ENCODE data around the gene CEACAM3.

DNA sequence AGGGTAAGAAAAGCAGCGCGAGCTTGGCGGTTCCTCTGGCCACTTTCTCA, 48.4 kb downstream of the CEACAM3 start, which contains the start of gene DMRTC2:
- no peak for TF ChIP-seq EZH2 (IDR thresholded peaks at IDR 0.05; ENCODE audit: low read depth)
- TF ChIP-seq, protein P1, sequence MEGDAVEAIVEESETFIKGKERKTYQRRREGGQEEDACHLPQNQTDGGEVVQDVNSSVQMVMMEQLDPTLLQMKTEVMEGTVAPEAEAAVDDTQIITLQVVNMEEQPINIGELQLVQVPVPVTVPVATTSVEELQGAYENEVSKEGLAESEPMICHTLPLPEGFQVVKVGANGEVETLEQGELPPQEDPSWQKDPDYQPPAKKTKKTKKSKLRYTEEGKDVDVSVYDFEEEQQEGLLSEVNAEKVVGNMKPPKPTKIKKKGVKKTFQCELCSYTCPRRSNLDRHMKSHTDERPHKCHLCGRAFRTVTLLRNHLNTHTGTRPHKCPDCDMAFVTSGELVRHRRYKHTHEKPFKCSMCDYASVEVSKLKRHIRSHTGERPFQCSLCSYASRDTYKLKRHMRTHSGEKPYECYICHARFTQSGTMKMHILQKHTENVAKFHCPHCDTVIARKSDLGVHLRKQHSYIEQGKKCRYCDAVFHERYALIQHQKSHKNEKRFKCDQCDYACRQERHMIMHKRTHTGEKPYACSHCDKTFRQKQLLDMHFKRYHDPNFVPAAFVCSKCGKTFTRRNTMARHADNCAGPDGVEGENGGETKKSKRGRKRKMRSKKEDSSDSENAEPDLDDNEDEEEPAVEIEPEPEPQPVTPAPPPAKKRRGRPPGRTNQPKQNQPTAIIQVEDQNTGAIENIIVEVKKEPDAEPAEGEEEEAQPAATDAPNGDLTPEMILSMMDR (conservative IDR thresholded peaks at IDR 0.05): no peak
